Measurements from ENCODE around the gene EXOC3L4. TPM values are rescaled to one million over a fixed set of nuclear protein-coding genes. Genes with fewer than 3 reads are reported as not detected.

Gene EXOC3L4
- total and polyA plus RNA-seq, 2 donors (not counting 1 experiment from before 2014, with no cell fraction given): 0.39 to 0.50 TPM

DNA sequence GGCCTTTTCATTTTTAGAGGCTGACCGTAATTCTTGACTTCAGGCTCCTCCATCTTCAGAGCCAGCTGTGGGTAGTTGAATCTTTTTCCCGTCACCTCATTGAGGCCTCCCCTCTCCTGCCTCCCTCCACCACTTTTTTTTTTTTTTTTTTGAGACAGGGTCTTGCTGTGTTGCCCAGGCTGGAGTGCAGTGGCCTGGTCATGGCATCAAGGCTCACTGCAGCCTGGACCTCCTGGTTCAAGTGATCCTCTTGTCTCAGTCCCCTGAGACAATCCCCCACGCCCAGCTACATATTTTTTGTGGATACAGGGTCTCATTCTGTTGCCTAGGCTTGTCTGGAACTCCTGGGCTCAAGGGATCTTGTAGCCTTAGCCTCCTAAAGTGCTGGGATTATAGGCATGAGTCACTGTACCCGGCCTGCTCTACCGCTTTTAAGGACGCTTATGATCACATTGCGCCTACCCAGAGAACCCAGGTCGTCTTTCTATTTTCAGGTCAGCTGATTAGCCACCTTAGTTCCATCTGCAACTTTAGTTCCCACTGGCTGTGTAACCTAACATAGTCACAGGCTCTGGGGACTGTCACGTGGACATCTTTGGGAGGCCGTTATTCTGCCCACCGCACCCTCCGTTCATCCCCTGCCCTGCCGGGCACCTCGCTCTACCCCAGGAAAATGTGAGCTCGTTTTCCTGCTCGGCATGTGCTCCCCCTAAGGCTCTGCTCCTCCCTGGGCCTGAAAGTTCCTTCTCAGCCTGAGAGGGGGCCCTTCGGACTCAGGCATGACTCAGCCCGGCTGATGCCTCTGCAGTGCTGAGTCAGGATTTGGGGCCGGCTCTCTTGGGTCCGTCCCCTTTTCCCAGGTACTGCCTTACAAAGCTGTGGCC lies 42.1 kb downstream of the EXOC3L4 start:
- no peak overlapping the region for H3K9ac ChIP-seq (ENCODE audit: insufficient read depth, low read length)
- H2AFZ ChIP-seq (ENCODE audit: low read length): no peak overlapping the region
- no peak overlapping the region for H3K27ac ChIP-seq (ENCODE audit: insufficient read depth, low read length)
- H3K4me3 ChIP-seq (replicated peaks in 1 of 4; ENCODE audit: control extremely low read depth in 1 of 4, insufficient read depth in 1 of 4, low read depth in 3 of 4, low read length in 4 of 4): no peak overlapping the region
- no peaks in the 10 kb centered on the region for H3K9me3 ChIP-seq (ENCODE audit: control insufficient read depth, insufficient read depth, low read depth, low read length)
- H3K4me2 ChIP-seq (ENCODE audit: extremely low read depth, insufficient read depth, low read length): no peak overlapping the region
- DNase-seq (ENCODE audit: low read depth in 2 of 2): peak; percentile 49 to 64
- no peaks in the 10 kb centered on the region for H4K20me1 ChIP-seq (ENCODE audit: control insufficient read depth, extremely low read depth, insufficient read depth, low read length)
- no peaks in the 10 kb centered on the region for H3K79me2 ChIP-seq (ENCODE audit: control insufficient read depth, insufficient read depth, low read length)
- TF ChIP-seq, protein P1, sequence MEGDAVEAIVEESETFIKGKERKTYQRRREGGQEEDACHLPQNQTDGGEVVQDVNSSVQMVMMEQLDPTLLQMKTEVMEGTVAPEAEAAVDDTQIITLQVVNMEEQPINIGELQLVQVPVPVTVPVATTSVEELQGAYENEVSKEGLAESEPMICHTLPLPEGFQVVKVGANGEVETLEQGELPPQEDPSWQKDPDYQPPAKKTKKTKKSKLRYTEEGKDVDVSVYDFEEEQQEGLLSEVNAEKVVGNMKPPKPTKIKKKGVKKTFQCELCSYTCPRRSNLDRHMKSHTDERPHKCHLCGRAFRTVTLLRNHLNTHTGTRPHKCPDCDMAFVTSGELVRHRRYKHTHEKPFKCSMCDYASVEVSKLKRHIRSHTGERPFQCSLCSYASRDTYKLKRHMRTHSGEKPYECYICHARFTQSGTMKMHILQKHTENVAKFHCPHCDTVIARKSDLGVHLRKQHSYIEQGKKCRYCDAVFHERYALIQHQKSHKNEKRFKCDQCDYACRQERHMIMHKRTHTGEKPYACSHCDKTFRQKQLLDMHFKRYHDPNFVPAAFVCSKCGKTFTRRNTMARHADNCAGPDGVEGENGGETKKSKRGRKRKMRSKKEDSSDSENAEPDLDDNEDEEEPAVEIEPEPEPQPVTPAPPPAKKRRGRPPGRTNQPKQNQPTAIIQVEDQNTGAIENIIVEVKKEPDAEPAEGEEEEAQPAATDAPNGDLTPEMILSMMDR (conservative IDR thresholded peaks at IDR 0.05 in 1 of 2, IDR thresholded peaks at IDR 0.05 in 1 of 2; ENCODE audit: low read depth in 1 of 2, low read length in 2 of 2): no peak
- TF ChIP-seq EZH2 (IDR thresholded peaks at IDR 0.05; ENCODE audit: low read length, missing control alignments): no peak
- peaks cover 4% of the 10 kb centered on the region for H3K4me1 ChIP-seq (ENCODE audit: control insufficient read depth, extremely low read depth, insufficient read depth, low read length)
- peaks cover under 1% of the 10 kb centered on the region for H3K27me3 ChIP-seq (ENCODE audit: control insufficient read depth, insufficient read depth, low read length)
- H3K36me3 ChIP-seq (ENCODE audit: control insufficient read depth, insufficient read depth, low read length): peaks cover 20% of the 10 kb centered on the region

DNA sequence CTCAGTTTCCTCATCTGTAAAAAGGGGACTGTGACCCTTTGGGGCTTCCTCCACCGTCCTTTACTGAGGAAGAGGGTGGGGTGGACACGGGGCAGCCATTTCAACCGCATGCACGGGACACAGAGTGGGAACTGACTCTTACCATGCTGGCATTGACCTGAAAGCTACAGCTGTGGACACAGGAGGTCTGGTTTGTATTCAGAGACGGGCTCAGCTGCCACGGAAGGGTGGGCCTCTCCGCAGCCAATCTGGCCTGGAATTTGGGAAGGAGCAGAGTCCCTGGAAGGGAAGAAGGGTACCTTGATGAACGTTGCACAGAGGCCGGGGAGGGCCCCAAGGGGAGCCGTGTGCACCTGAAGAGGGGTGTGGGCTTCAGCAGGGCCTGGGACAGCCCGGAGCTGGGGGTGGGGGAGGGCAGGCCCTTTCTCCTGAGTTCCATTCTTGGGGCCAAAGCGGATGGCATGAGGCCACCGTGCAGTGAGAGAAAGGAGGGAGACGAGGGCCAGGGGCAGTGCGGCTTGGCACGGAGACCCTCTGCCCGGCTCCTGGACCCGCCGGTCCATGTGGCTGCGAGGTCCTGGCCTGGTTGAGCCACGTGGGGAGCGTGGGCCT lies 43.3 kb downstream of the EXOC3L4 start:
- no peak overlapping the region for H3K27ac ChIP-seq (ENCODE audit: insufficient read depth, low read length)
- no peak for DNase-seq (ENCODE audit: low read depth in 2 of 2)
- peaks cover 4% of the 10 kb centered on the region for H3K4me1 ChIP-seq (ENCODE audit: control insufficient read depth, extremely low read depth, insufficient read depth, low read length)
- peaks cover 15% of the 10 kb centered on the region for H3K36me3 ChIP-seq (ENCODE audit: control insufficient read depth, insufficient read depth, low read length)
- H3K79me2 ChIP-seq (ENCODE audit: control insufficient read depth, insufficient read depth, low read length): no peaks in the 10 kb centered on the region
- H4K20me1 ChIP-seq (ENCODE audit: control insufficient read depth, extremely low read depth, insufficient read depth, low read length): no peaks in the 10 kb centered on the region
- H3K9ac ChIP-seq (ENCODE audit: insufficient read depth, low read length): no peak overlapping the region
- H3K27me3 ChIP-seq (ENCODE audit: control insufficient read depth, insufficient read depth, low read length): peaks cover 2% of the 10 kb centered on the region
- no peaks in the 10 kb centered on the region for H3K9me3 ChIP-seq (ENCODE audit: control insufficient read depth, insufficient read depth, low read depth, low read length)
- H3K4me2 ChIP-seq (ENCODE audit: extremely low read depth, insufficient read depth, low read length): no peak overlapping the region
- H3K4me3 ChIP-seq (replicated peaks in 1 of 4; ENCODE audit: control extremely low read depth in 1 of 4, insufficient read depth in 1 of 4, low read depth in 3 of 4, low read length in 4 of 4): no peak overlapping the region
- no peak overlapping the region for H2AFZ ChIP-seq (ENCODE audit: low read length)
- TF ChIP-seq, protein P1 (conservative IDR thresholded peaks at IDR 0.05 in 1 of 2, IDR thresholded peaks at IDR 0.05 in 1 of 2; ENCODE audit: low read depth in 1 of 2, low read length in 2 of 2): no peak
- no peak for TF ChIP-seq EZH2 (IDR thresholded peaks at IDR 0.05; ENCODE audit: low read length, missing control alignments)

DNA sequence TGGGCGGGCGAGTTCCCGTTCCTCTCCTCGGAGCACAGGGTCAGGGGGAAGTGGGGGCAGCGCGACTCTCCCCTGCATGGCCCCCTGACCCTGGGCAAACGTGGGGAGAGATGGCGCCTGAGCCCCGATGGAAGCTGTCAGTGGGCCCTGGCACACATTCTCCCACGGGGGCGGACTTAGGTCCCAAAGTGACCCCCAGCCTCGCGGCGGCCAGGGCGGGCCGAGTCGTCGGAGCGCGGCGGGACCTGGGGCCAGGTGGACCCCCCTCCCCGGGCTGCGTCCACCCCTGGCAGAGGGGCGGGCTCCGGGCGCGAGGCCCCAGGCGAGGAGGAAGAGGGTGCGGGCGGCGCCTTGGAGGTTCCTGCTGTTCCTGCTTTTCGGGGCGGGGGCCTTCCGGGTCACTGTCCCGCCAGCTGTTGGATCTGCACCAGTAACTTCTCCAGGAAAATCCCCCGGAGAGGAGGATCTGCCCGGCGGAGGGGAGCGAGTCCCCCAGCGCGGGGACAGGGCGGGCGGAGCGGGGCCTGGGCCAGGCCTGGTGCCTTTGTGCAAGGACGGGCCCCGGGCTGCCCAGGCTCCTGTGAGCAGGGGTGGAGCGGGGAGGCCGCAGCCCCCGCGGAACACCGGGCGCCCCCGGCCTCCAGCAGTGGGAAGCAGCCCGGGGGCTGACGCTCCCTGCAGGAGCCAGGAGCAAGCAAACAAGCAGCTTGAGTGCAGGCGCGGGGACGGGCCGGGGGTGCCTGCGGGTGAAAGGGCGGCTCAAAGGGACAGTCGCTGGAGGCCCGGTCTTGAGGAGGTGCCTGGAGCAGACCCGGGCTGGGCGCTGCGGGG lies 44.0 kb downstream of the EXOC3L4 start:
- Histone ChIP-seq H3K27ac (ENCODE audit: insufficient read depth, low read length) (no peak overlapping the region), H3K4me3 (replicated peaks in 1 of 4; ENCODE audit: control extremely low read depth in 1 of 4, insufficient read depth in 1 of 4, low read depth in 3 of 4, low read length in 4 of 4) (no peak overlapping the region), H3K79me2 (ENCODE audit: control insufficient read depth, insufficient read depth, low read length) (no peaks in the 10 kb centered on the region), H3K9ac (ENCODE audit: insufficient read depth, low read length) (no peak overlapping the region), H3K36me3 (ENCODE audit: control insufficient read depth, insufficient read depth, low read length) (peaks cover 11% of the 10 kb centered on the region), H2AFZ (ENCODE audit: low read length) (no peak overlapping the region), H3K9me3 (ENCODE audit: control insufficient read depth, insufficient read depth, low read depth, low read length) (no peaks in the 10 kb centered on the region), H3K4me1 (ENCODE audit: control insufficient read depth, extremely low read depth, insufficient read depth, low read length) (peaks cover 6% of the 10 kb centered on the region), H3K27me3 (ENCODE audit: control insufficient read depth, insufficient read depth, low read length) (peaks cover 2% of the 10 kb centered on the region), H4K20me1 (ENCODE audit: control insufficient read depth, extremely low read depth, insufficient read depth, low read length) (no peaks in the 10 kb centered on the region), H3K4me2 (ENCODE audit: extremely low read depth, insufficient read depth, low read length) (no peak overlapping the region)
- TF ChIP-seq, protein P1 (conservative IDR thresholded peaks at IDR 0.05 in 1 of 2, IDR thresholded peaks at IDR 0.05 in 1 of 2; ENCODE audit: low read depth in 1 of 2, low read length in 2 of 2): no peak
- no peak for TF ChIP-seq EZH2 (IDR thresholded peaks at IDR 0.05; ENCODE audit: low read length, missing control alignments)
- DNase-seq (ENCODE audit: low read depth in 2 of 2): no peak
